ENCODE measurements around the gene ARL8B. TPM values are rescaled to one million over a fixed set of nuclear protein-coding genes. Genes with fewer than 3 reads are reported as not detected.

Gene ARL8B
- 112 TPM for total RNA-seq

DNA sequence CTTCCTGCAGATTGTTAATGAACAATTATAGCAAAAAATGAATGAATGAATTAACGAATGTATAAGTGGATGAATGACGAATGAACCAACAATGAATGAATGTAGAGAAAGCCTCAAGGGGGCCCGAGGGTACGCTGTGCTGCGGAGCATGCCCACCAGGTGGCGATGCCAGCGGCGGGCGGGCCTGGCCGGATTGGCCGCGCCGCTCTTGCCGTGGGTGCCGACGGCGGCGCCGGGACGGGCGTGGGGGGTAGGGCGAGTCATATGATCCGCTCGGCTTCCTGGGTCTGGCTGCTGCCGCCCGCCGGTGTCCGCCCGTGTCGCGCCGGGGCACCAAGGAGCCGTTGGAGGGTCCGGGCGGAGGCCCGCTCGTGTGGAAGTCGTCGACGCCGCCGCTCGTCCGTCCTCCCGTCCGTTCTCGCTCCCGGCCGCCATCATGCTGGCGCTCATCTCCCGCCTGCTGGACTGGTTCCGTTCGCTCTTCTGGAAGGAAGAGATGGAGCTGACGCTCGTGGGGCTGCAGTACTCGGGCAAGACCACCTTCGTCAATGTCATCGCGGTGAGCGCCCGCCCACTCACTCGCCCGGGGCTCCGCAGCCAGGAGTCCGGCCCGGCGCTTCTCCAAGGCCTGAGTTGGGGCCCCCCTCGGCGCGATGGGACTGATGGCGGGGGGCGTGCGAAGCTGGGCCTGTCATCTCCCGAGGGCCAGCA is at the start of gene ARL8B:
ARL8B (plus strand) TSS at position 263 of the 711 bp plus-strand sequence; CDS start at position 437, 174 bp downstream.

GRCh38 chr3:5187156-5187919 is 65.2 kb downstream of the ARL8B start, which contains the start of gene EDEM1:
Gene EDEM1, plus strand, starts transcription at chr3:5187707. Its CDS starts 99 bp downstream, at chr3:5187806.

Small RNAs within 50 kb of the gene (small RNA-seq; reads per million reads assigned to genes)
- gene AC090955.1 (not detected), gene RF00019 (not detected)

Other genes with a start within 250 kb of the ARL8B start
- gene BHLHE40, start 142.9 kb upstream of the ARL8B start, total RNA-seq: 7.4 TPM
- 6.7 TPM for gene EDEM1, start 65.4 kb downstream of the ARL8B start, total RNA-seq